Measurements from ENCODE around the gene FOXP1. TPM values are rescaled to one million over a fixed set of nuclear protein-coding genes. Genes with fewer than 3 reads are reported as not detected.

FOXP1 gene
- total RNA-seq, 1 donor from 2014 or later, result 195 TPM

DNA sequence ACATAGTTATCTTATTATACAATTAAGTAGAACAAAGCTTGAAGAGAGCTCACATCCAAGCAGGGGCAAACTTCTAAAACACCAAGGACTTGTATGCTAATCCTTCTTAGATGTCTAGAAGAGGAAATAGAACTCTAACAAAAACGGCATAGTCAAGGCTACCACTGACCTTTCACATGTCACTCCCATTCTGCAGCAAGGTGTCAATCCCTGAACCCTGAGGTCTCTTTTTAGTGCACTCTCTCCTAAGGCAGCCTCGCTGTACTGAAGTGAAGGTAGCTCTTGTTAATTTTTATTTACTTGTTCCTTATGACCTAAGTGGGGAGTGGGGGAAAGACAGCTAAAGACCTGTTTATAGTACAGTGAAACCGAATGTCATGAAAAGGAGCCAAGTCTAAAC is 506.5 kb downstream of the FOXP1 start:
- no peaks in the 10 kb centered on the region for H3K27me3 Mint-ChIP-seq (ENCODE audit: unreplicated experiment)

DNA sequence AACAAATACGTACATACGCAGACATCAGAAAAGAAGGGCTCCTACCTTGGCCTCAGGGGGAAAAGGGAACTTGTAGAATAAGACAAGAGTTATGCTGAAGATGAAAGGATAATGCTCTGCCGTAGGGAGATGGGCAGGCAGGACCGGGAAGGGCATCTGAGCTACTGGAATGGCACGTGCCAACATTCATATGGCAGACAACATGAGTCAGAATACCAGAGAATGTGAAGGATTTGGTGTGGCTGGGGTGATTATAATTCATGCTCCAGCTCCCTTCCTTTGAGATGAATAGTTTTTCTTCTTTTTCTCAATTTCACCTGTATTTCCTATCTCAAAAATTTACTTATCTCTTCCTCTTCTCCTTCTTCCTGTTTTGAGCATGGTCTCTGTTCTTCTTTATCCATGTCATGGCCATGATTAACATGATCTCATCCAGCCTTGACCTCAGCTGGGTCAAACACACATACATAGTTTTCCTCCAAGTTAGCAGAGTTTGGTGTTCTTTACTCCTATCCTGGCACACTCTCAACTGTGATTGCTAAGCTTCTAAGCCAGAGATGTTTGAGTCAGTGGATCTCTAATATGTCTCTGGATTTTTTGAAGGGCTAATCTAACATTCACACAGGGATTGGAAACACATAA is 507.0 kb downstream of the FOXP1 start:
- DNase-seq (ENCODE audit: extremely low spot score, unreplicated experiment), result no peak
- Mint-ChIP-seq H3K9me3 (ENCODE audit: unreplicated experiment) (no peaks in the 10 kb centered on the region), H3K4me3 (ENCODE audit: unreplicated experiment) (no peak overlapping the region), H3K27me3 (ENCODE audit: unreplicated experiment) (no peaks in the 10 kb centered on the region), H3K27ac (ENCODE audit: unreplicated experiment) (peak overlapping the region; percentile 70), H3K4me1 (ENCODE audit: unreplicated experiment) (peaks cover 30% of the 10 kb centered on the region), H3K36me3 (ENCODE audit: unreplicated experiment) (peaks cover 3% of the 10 kb centered on the region)
- TF ChIP-seq, protein P1, sequence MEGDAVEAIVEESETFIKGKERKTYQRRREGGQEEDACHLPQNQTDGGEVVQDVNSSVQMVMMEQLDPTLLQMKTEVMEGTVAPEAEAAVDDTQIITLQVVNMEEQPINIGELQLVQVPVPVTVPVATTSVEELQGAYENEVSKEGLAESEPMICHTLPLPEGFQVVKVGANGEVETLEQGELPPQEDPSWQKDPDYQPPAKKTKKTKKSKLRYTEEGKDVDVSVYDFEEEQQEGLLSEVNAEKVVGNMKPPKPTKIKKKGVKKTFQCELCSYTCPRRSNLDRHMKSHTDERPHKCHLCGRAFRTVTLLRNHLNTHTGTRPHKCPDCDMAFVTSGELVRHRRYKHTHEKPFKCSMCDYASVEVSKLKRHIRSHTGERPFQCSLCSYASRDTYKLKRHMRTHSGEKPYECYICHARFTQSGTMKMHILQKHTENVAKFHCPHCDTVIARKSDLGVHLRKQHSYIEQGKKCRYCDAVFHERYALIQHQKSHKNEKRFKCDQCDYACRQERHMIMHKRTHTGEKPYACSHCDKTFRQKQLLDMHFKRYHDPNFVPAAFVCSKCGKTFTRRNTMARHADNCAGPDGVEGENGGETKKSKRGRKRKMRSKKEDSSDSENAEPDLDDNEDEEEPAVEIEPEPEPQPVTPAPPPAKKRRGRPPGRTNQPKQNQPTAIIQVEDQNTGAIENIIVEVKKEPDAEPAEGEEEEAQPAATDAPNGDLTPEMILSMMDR (IDR thresholded peaks at IDR 0.05), result no peak

More for the DNA sequence above, 506.5 kb downstream of the FOXP1 start:
- H3K9me3 Mint-ChIP-seq (ENCODE audit: unreplicated experiment), result no peaks in the 10 kb centered on the region
- peak overlapping the region; percentile 70 for H3K27ac Mint-ChIP-seq (ENCODE audit: unreplicated experiment)
- H3K36me3 Mint-ChIP-seq (ENCODE audit: unreplicated experiment), result peaks cover 4% of the 10 kb centered on the region
- H3K4me1 Mint-ChIP-seq (ENCODE audit: unreplicated experiment), result peaks cover 30% of the 10 kb centered on the region
- no peak for DNase-seq (ENCODE audit: extremely low spot score, unreplicated experiment)
- H3K4me3 Mint-ChIP-seq (ENCODE audit: unreplicated experiment), result no peak overlapping the region
- TF ChIP-seq, protein P1 (IDR thresholded peaks at IDR 0.05), result no peak

DNA sequence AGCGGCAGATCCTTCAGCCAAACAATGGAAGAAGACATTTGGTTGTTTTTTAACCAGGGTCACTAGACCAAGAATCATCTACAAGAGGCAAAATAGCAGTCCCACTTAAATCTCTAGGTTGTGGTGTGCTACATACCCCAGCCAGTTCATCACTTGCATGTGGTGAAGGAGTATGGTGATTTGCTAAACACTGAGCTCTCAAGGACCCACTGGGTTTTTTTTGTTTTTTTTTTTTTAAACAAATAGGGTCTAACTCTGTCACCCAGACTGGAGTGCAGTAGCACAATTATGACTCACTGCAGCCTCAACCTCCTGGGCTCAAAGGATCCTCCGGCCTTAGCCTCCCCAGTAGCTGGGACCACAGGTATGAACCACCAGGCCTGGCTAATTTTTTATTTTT is 508.0 kb downstream of the FOXP1 start:
- H3K9me3 Mint-ChIP-seq (ENCODE audit: unreplicated experiment), result no peaks in the 10 kb centered on the region
- no peaks in the 10 kb centered on the region for H3K27me3 Mint-ChIP-seq (ENCODE audit: unreplicated experiment)
- DNase-seq (ENCODE audit: extremely low spot score, unreplicated experiment), result no peak
- H3K4me3 Mint-ChIP-seq (ENCODE audit: unreplicated experiment), result no peak overlapping the region
- H3K36me3 Mint-ChIP-seq (ENCODE audit: unreplicated experiment), result peaks cover 2% of the 10 kb centered on the region
- H3K4me1 Mint-ChIP-seq (ENCODE audit: unreplicated experiment), result peaks cover 32% of the 10 kb centered on the region
- H3K27ac Mint-ChIP-seq (ENCODE audit: unreplicated experiment), result peak overlapping the region; percentile 92
- TF ChIP-seq, protein P1 (IDR thresholded peaks at IDR 0.05), result no peak

DNA sequence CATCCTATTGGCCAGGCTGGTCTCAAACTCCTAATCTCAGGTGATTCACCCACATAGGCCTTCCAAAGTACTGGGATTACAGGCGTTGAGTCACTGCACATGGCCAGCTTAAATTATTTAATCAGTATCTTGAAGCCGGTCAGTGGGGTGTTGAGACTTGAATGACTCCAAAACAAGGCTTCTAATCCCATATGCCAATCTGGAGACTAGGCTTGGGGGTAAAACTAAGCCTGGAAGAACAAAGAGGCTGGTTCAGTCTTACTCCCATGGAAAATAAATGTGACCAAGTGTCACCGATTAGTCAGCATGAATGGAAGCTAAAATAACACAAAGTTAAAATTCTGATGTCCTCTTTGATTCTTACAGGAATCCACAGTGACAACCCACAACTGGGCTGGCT is 509.1 kb downstream of the FOXP1 start:
- DNase-seq (ENCODE audit: extremely low spot score, unreplicated experiment), result no peak
- Mint-ChIP-seq H3K4me3 (ENCODE audit: unreplicated experiment) (no peak overlapping the region), H3K9me3 (ENCODE audit: unreplicated experiment) (no peaks in the 10 kb centered on the region), H3K36me3 (ENCODE audit: unreplicated experiment) (peaks cover 2% of the 10 kb centered on the region), H3K27me3 (ENCODE audit: unreplicated experiment) (no peaks in the 10 kb centered on the region), H3K27ac (ENCODE audit: unreplicated experiment) (peak overlapping the region; percentile 92), H3K4me1 (ENCODE audit: unreplicated experiment) (peaks cover 41% of the 10 kb centered on the region)
- TF ChIP-seq, protein P1 (IDR thresholded peaks at IDR 0.05), result no peak

DNA sequence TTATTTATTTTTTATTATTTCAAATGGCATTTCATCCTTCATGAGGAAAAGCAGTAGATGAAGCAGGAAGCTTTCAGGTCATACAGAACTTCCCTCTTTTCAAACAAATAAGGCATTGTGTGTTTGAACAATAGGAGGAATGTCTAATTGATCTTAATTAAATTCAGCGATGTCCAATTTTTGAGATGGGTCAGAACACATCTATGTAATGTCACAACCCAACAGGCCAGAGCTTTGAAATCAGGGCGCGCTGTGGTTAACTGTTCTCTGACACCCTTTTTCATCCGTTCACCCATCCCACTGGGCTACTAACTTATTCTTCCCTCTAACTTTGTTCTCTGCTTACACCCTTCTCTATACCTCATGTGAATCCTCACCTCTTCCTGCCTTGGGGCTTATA is 510.5 kb downstream of the FOXP1 start:
- H3K36me3 Mint-ChIP-seq (ENCODE audit: unreplicated experiment), result peaks cover 2% of the 10 kb centered on the region
- no peak overlapping the region for H3K27ac Mint-ChIP-seq (ENCODE audit: unreplicated experiment)
- H3K4me3 Mint-ChIP-seq (ENCODE audit: unreplicated experiment), result no peak overlapping the region
- H3K27me3 Mint-ChIP-seq (ENCODE audit: unreplicated experiment), result no peaks in the 10 kb centered on the region
- peaks cover 42% of the 10 kb centered on the region for H3K4me1 Mint-ChIP-seq (ENCODE audit: unreplicated experiment)
- DNase-seq (ENCODE audit: extremely low spot score, unreplicated experiment), result no peak
- TF ChIP-seq, protein P1 (IDR thresholded peaks at IDR 0.05), result no peak
- no peaks in the 10 kb centered on the region for H3K9me3 Mint-ChIP-seq (ENCODE audit: unreplicated experiment)
